NCI-H345 (cell line): ENCODE measurements around the gene GNMT.
"Not testable (repeated sequence)": the region's sequence is repeated elsewhere in the genome, so short reads cannot be mapped to it uniquely, and the experiment has no call there.

Experiments used
- DNase-seq: peaks from one replicate; lab custom pipeline; 2025; lab: John Stamatoyannopoulos, UW

The GNMT gene

GRCh38 chr6:42941356-42941755, 19.2 kb upstream of the GNMT start:
- not testable (repeated sequence) for DNase-seq

DNA sequence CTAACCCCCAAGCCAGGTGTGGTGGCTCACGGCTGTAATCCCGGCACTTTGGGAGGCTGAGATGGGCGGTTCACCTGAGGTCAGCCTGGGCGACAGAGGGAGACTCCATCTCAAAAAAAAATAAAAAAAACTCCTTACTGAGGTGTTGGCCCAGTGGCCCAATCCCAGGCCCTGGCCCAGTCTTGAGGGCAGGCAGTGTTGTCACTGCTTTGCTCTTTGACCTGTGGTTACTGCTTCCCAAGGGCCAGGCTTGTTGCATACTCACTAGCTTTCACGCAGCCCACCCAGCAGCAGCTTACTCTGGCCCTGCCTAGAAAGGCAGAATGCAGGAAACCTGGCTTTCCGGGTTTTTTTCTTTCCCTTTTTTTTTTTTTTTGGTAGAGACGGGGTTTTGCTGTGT, 18.1 kb upstream of the GNMT start:
- no peak for DNase-seq

- no peak for DNase-seq
Measured at GRCh38 chr6:42947950-42948349, 12.6 kb upstream of the GNMT start.

DNA sequence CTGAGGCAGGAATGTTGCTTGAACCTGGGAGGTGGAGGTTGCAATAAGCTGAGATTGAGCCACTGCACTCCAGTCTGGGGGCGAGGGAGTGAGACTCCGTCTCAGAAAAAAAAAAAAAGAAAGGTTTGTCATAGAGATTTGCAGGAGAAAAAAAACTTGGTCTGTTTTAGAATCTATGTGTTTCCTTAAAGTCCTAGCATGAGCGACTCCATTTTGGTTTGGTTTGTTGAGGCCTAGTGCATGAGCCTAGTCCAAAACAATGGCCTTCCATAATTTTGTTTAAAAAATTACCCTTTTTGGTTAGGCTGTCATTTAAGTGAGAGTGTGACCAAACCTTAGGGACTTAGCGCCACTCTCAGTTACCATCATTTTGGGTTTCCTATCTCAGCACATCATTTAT, 8.2 kb upstream of the GNMT start:
- no peak for DNase-seq

DNA sequence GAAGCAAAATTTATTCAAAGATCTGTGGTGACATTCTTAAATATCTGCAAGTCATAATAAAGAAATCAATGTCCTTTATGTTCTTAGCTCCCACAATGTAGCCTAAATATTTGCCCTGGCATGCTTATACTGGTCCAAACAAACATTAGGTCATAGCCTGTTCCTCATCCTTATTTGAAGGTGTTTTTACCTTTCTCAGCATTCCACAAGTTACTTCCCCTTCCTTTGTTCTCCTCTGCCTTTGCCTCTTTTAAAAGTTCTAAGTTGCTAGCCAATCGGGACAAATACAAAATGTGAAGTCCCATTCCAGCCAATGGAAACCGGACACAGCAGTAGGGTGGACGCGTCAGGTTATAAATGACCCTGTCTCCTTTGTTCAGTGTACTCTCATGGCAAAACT, 6.1 kb upstream of the GNMT start:
- DNase-seq = not testable (repeated sequence)

DNA sequence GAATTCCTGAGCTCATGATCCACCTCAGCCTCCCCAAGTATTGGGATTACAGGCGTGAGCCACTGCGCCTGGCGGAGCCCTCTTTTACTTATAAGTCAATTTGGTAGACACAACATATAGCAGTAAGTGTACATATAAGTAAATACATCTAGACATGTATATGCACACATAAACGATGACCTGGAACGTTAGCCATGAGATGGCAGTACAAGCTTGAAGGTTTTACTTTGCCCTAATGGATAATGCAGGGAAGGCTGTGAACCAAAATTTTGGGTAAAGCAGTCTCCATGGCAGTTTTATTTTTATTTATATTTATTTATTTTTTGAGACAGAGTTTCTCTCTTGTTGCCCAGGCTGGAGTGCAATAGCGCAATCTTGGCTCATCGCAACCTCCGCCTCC, 2.4 kb upstream of the GNMT start:
- peak; percentile 4 for DNase-seq

GRCh38 chr6:42959917-42960242, 674 bp upstream of the GNMT start:
- DNase-seq = no peak

- no peak for DNase-seq
Measured at GRCh38 chr6:42961020-42961470, 491 bp downstream of the GNMT start.

- no peak for DNase-seq
Measured at GRCh38 chr6:42962096-42962495, 1.5 kb downstream of the GNMT start.

- DNase-seq = peak; percentile 5
Measured at GRCh38 chr6:42962502-42963178, 2.1 kb downstream of the GNMT start.

GRCh38 chr6:42963179-42963854, 2.8 kb downstream of the GNMT start:
- DNase-seq = no peak

- no peak for DNase-seq
Measured at GRCh38 chr6:42963855-42964605, 3.5 kb downstream of the GNMT start.

- no peak for DNase-seq
Measured at GRCh38 chr6:42966571-42966970, 6.0 kb downstream of the GNMT start.

DNA sequence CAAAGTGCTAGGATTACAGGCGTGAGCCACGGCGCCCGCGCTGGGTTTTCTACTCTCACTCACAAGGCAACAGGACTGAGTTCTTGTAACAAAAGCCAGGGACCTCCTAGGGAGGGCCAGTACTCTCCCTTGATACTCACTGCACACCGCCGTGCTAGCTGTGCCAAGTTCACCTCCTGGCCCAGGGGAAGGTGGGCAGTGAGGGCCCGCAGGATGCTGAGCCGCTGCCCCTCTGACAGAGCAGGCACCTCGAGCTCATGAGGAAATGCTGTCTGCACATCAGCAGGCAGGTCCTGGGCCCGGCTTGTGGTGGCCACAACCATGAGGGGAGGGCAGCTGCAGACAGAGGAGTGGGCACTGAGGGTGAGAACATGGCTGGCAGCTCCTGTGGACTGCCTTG, 6.7 kb downstream of the GNMT start:
- no peak for DNase-seq

DNA sequence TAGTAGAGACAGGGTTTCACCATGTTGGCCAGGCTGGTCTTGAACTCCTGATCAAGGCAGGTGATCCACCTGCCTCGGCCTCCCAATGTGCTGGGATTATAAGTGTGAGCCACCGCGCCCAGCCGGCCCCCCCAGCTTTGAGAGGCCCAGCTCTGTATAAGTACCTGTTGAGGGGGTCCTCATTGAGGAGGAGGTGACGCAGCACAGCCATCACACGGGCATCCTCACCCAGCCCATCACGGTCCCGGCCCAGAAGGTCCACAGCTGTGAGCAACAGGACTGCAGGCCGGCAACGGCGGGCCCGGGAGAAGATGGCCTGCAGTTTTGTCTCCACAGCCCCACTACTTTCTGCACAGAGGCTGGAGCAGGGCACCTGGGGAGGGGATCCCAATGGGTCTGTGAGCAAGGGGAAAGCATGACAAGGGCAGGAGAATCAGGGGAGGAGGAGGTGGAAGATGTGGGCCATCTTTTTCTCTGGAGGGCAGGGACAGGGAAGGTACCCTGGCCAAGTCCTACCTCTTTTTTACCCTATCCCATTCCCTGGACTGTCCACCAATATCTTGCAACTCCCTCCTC, 7.7 kb downstream of the GNMT start:
- no peak for DNase-seq

DNA sequence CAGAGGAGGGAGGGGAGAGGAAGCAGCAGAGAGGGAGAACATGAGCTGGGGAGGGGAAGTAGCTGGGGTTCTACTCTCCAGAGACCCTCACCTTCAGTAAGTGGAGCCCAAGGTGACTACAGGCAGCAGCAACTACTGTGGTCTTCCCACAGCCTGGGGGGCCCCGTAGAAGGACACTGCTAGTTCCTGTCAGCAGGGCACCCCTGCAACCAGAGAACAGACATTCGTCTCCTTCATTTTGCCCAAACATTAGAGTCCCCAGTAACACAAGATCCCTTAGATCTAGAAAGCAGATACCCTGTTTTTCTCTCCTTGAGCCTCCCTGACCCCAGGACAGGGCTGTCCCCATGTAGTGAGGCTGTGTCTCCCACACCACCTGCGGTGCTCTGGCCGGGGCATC, 8.2 kb downstream of the GNMT start:
- no peak for DNase-seq

DNA sequence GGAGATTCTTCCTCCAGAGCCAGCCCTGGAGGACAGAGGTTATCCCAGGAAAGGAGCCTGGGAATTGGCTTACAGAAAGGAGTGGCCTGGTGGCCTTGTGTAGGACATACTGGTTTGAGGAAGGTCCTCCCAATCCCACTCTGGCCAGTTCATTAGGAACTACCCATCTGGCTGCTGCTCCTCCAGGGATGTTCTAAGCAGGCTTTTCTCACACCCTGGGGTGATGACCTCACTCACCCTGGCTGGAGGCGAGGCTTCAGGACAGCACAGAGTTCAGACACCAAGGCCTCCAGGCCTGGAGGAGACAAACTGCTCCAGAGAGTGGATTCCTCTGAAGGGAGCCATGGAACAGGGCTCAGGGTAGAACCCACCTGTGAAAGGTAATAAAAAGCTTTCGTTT, 8.9 kb downstream of the GNMT start:
- no peak for DNase-seq

DNA sequence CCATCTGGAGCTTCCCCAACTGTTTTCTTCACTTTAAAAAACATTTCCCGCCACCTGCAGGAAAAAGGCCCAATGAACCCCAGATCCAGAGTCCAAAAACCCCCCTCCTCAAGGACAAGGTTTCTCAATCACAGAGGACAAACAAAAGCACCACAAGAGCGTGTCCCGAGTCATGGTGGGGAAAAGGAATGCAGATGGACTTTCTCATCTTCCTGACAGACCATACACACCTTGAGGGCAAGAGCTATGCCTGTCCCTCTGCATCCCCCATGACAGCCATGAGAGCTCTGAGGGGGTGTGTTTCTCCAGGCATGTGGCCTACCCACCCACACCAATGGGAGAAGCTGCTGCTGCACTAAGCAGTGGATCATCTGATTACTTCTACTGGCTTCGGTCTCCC, 9.4 kb downstream of the GNMT start:
- DNase-seq = no peak

DNA sequence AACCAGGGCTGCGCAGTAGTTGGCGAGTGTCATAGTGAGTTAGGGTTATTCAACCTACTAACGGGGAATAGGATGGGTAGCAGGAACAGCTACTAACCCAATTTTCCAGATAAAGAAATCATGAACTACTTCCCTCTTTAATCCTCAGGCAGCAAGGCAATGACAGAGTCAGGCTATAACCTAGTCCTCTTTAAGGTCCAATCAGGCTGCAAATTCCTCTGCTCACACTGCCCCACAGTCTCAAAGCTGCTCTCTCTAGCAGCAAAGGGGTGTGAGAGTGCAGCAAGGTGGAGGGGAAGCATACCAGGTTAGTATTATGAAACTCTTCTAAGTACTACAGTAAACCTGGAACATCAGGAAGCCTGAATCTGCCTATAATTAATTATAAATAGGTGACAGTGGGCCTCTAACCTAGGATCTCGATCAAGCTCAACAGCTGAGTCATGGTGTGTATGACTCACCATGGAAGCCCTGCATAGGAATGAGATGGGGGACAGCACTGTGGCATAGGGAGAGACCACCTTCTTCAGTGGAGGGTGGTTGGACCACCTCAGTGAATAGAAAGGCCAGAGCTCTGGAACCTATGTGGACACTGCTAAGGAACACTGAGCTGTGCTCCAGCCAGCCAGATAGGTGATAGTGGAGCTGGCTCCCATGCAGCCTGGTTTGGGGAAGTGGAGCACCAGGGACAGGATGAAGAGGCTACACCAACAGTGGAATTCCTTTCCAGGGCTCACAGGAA, 10.5 kb downstream of the GNMT start:
- no peak for DNase-seq

GRCh38 chr6:42971746-42972327, 11.3 kb downstream of the GNMT start:
- no peak for DNase-seq

- DNase-seq = no peak
Measured at GRCh38 chr6:42973926-42974325, 13.4 kb downstream of the GNMT start.
